CD4-positive, alpha-beta T cell (primary cell): Measurements from ENCODE around the gene CEP57L1. TPM values are rescaled to one million over a fixed set of nuclear protein-coding genes. Genes with fewer than 3 reads are reported as not detected.

Experiments used
- ATAC-seq: fragments of 200-7000 bp; cut with Tn5 transposase; one replicate; pipeline ENCODE4 v1.10.0; 2022; ENCODE audit warnings: mild to moderate bottlenecking; ENCODE audit not compliant: poor library complexity
- CTCF ChIA-PET: fragments of 350-600 bp; sonication (Branson Sonifier 250); formaldehyde crosslinking; loops from one replicate; lab custom pipeline; 2021; ENCODE audit warnings: antibody characterized with exemption, inconsistent platforms; lab: Charles Lee
- POLR2A ChIA-PET: fragments of 350-600 bp; sonication (Branson Sonifier 250); formaldehyde crosslinking; loops from one replicate; lab custom pipeline; 2021; ENCODE audit warnings: antibody characterized with exemption, inconsistent platforms; lab: Charles Lee
- DNase-seq, 14 experiments: peaks; one replicate each; pipeline ENCODE4 v3.0.0-alpha.2; 2013 to 2020; ENCODE audit warnings: mixed read lengths in 2 of 14
- H3K27ac ChIP-seq, 2 donors: one replicate each; pipeline versions ENCODE4 v1.5.1 to v1.7.0; 2013; ENCODE audit warnings: low read length in 2 of 2, low read depth in 1 of 2, mild to moderate bottlenecking in 1 of 2
- H3K27me3 ChIP-seq, 2 experiments: 1 replicate in 1 of 2; 2 replicates in 1 of 2; pipeline versions ENCODE4 v1.6.1 to v1.7.0; 2013; ENCODE audit warnings: low read length in 2 of 2, control low read depth in 1 of 2, mild to moderate bottlenecking in 1 of 2, moderate library complexity in 1 of 2; ENCODE audit not compliant: insufficient read depth in 2 of 2, control insufficient read depth in 1 of 2
- H3K36me3 ChIP-seq: one replicate; pipeline ENCODE4 v1.6.1; 2013; ENCODE audit warnings: low read length, control low read depth; ENCODE audit not compliant: insufficient read depth
- H3K4me1 ChIP-seq: one replicate; pipeline ENCODE4 v1.6.1; 2013; ENCODE audit warnings: low read length, control low read depth; ENCODE audit not compliant: insufficient read depth
- H3K4me3 ChIP-seq: one replicate; pipeline ENCODE4 v1.5.1; 2013; ENCODE audit warnings: mild to moderate bottlenecking, low read length, moderate library complexity
- H3K9me3 ChIP-seq, 2 experiments: 1 replicate in 1 of 2; 2 replicates in 1 of 2; pipeline versions ENCODE4 v1.6.1 to v1.7.0; 2013; ENCODE audit warnings: low read length in 2 of 2, mild to moderate bottlenecking in 2 of 2, control low read depth in 1 of 2, moderate library complexity in 1 of 2; ENCODE audit not compliant: control insufficient read depth in 1 of 2, insufficient read depth in 1 of 2
- H3K27ac Mint-ChIP-seq: one replicate; pipeline ENCODE4 v1.8.0; 2020; ENCODE audit warnings: mixed read lengths
- H3K27me3 Mint-ChIP-seq: one replicate; pipeline ENCODE4 v1.8.0; 2021; ENCODE audit warnings: mixed read lengths
- H3K36me3 Mint-ChIP-seq: one replicate; pipeline ENCODE4 v1.8.0; 2021; ENCODE audit warnings: low read depth, mixed read lengths
- H3K4me1 Mint-ChIP-seq: one replicate; pipeline ENCODE4 v1.8.0; 2021; ENCODE audit warnings: low read depth, mixed read lengths
- H3K4me3 Mint-ChIP-seq: one replicate; pipeline ENCODE4 v1.8.0; 2020; ENCODE audit warnings: mild to moderate bottlenecking, mixed read lengths
- H3K9me3 Mint-ChIP-seq: one replicate; pipeline ENCODE4 v1.8.0; 2020; ENCODE audit warnings: mixed read lengths
- intact Hi-C, 2 experiments: fragments of 100-400 bp; cut with DNase I in 1 of 2; cut with micrococcal nuclease in 1 of 2; formaldehyde crosslinking; loops; one replicate each; pipeline versions ENCODE4 v1.15.1 to v1.9.0; 2023 to 2025; cut with DNase I, micrococcal nuclease
- total RNA-seq, 174 experiments: library from RNA in 2 of 174; stranded (reverse) in 2 of 174; gene quantifications; one replicate each; pipeline ENCODE4 v1.2.3 and lab custom pipeline; 2021 to 2026
- TF ChIP-seq, protein P1 (sequence below): fragments of 200-600 bp; IDR thresholded peaks from one replicate; pipeline ENCODE4 v1.8.0; 2022; ENCODE audit warnings: antibody characterized with exemption, mild to moderate bottlenecking

The CEP57L1 gene
- total RNA-seq, 2 experiments from 2014 or later = 3.8 to 4.8 TPM

DNA sequence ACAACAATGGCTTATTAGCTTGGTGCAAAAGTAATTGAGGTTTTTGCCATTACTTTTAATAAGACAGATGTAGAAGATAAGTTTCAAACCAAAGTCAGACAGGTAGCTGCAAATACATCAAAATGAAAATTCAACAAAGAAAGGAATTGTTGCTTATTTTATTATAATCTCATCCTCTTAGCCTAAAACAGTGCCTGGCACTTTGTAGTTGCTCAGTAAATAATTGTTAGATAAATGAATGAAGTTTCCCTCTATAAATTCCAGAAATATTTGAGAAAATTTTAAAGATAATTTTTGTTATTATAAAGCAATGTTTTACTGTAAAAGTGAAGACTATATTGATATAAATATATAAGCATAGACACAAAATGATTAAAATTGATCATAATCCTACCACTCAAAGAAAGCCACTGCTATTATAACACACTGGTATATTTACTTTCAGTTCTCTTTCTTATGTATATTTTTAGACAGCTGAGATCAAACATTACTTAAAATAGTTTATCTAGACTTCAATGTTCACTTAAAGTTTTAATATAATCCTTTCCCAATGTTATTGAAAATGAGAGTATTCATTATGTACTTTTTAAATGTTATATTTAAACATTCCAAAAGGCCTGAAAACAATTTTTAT, 43.2 kb upstream of the CEP57L1 start:
- Mint-ChIP-seq H3K27me3 (no peaks in the 10 kb centered on the region), H3K9me3 (no peaks in the 10 kb centered on the region), H3K4me1 (peaks cover 37% of the 10 kb centered on the region), H3K27ac (no peak overlapping the region), H3K4me3 (no peak overlapping the region), H3K36me3 (no peaks in the 10 kb centered on the region)
- H3K9me3 ChIP-seq = no peaks in the 10 kb centered on the region
- no peaks in the 10 kb centered on the region for H3K27me3 ChIP-seq
- ChIA-PET POLR2A (interaction anchor here (0.6 to 2.7 kb wide), 2 partner anchors 42 to 50 kb away, joined by 3 to 7 read pairs; no protein-coding TSS in a partner anchor), CTCF (interaction anchor here (2.1 kb wide), 1 partner anchor 21 kb away, joined by 7 read pairs; no protein-coding TSS in a partner anchor)
- H3K4me1 ChIP-seq = peaks cover 13% of the 10 kb centered on the region
- DNase-seq (no peak), ATAC-seq (no peak)
- intact Hi-C loops = no loop called here
- TF ChIP-seq, protein P1, sequence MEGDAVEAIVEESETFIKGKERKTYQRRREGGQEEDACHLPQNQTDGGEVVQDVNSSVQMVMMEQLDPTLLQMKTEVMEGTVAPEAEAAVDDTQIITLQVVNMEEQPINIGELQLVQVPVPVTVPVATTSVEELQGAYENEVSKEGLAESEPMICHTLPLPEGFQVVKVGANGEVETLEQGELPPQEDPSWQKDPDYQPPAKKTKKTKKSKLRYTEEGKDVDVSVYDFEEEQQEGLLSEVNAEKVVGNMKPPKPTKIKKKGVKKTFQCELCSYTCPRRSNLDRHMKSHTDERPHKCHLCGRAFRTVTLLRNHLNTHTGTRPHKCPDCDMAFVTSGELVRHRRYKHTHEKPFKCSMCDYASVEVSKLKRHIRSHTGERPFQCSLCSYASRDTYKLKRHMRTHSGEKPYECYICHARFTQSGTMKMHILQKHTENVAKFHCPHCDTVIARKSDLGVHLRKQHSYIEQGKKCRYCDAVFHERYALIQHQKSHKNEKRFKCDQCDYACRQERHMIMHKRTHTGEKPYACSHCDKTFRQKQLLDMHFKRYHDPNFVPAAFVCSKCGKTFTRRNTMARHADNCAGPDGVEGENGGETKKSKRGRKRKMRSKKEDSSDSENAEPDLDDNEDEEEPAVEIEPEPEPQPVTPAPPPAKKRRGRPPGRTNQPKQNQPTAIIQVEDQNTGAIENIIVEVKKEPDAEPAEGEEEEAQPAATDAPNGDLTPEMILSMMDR = no peak
- no peaks in the 10 kb centered on the region for H3K36me3 ChIP-seq
- H3K4me3 ChIP-seq = no peak overlapping the region
- no peak overlapping the region for H3K27ac ChIP-seq

- H3K27ac ChIP-seq = no peak overlapping the region
- POLR2A ChIA-PET = interaction anchor here (0.5 to 2.7 kb wide), 2 partner anchors 43 to 172 kb away, joined by 3 to 7 read pairs; no protein-coding TSS in a partner anchor
- Mint-ChIP-seq H3K4me1 (peaks cover 43% of the 10 kb centered on the region), H3K36me3 (no peaks in the 10 kb centered on the region), H3K27ac (no peak overlapping the region), H3K9me3 (no peaks in the 10 kb centered on the region), H3K4me3 (no peak overlapping the region), H3K27me3 (no peaks in the 10 kb centered on the region)
- H3K4me3 ChIP-seq = no peak overlapping the region
- TF ChIP-seq, protein P1 = no peak
- peaks cover 13% of the 10 kb centered on the region for H3K4me1 ChIP-seq
- no peak for ATAC-seq
- H3K27me3 ChIP-seq = no peaks in the 10 kb centered on the region
- intact Hi-C loops = no loop called here
- no peak for DNase-seq
- no peaks in the 10 kb centered on the region for H3K9me3 ChIP-seq
- CTCF ChIA-PET = no interaction called here
- H3K36me3 ChIP-seq = no peaks in the 10 kb centered on the region
Observed at GRCh38 chr6:109052852-109053251, 42.5 kb upstream of the CEP57L1 start.

DNA sequence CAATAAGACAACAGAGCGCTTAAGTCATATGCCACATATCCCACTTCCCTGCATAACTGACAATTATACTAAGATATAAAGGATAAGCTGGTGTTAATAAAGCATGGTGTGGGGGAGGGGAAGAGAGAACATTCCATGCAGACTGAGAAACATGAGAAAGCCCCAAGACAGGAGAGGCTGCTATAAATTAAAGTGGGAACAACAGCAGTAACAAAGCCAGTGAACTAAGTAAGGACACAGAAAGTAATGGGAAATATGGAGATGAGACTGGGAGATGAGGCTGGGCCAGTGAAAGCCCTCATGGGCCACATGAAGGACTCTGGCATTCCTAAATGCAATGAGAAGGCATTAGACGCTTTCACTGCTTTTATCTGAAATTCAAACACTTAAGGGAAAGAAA, 42.0 kb upstream of the CEP57L1 start:
- ChIA-PET POLR2A (interaction anchor here (0.5 kb wide), 1 partner anchor 173 kb away, joined by 3 read pairs; no protein-coding TSS in a partner anchor), CTCF (interaction anchor here (0.5 kb wide), 1 partner anchor 375 kb away, joined by 3 read pairs; no protein-coding TSS in a partner anchor)
- Histone ChIP-seq H3K9me3 (no peaks in the 10 kb centered on the region), H3K27ac (no peak overlapping the region), H3K4me1 (peaks cover 9% of the 10 kb centered on the region), H3K27me3 (no peaks in the 10 kb centered on the region), H3K4me3 (no peak overlapping the region), H3K36me3 (no peaks in the 10 kb centered on the region)
- DNase-seq (no peak), ATAC-seq (no peak)
- Mint-ChIP-seq H3K9me3 (no peaks in the 10 kb centered on the region), H3K27ac (no peak overlapping the region), H3K36me3 (no peaks in the 10 kb centered on the region), H3K4me1 (peaks cover 40% of the 10 kb centered on the region), H3K4me3 (no peak overlapping the region), H3K27me3 (no peaks in the 10 kb centered on the region)
- intact Hi-C loops = no loop called here
- TF ChIP-seq, protein P1 = no peak
